Measurements from ENCODE around the gene ATG2B. TPM values are rescaled to one million over a fixed set of nuclear protein-coding genes. Genes with fewer than 3 reads are reported as not detected.

ATG2B gene
- total and polyA plus RNA-seq, 10 of the 15 experiments (the other 5 are each of a cell fraction or from before 2014, with no cell fraction given), result 0.84 to 15.4 (median 9.9) TPM

- intact Hi-C loops (cut with micrococcal nuclease; ENCODE audit: unreplicated experiment) (no loop called here), in situ Hi-C loops (cut with MboI) (no loop called here)
- POLR2A ChIA-PET, result no interaction called here
- Histone ChIP-seq H2AFZ (ENCODE audit: control insufficient read depth, low read depth, low read length) (no peak overlapping the region), H3K79me2 (ENCODE audit: control insufficient read depth, insufficient read depth, low read length) (no peaks in the 10 kb centered on the region), H3K4me2 (ENCODE audit: control insufficient read depth, insufficient read depth) (no peak overlapping the region), H3K9ac (ENCODE audit: control insufficient read depth, insufficient read depth, low read length) (no peak overlapping the region), H3K27ac (ENCODE audit: control insufficient read depth, insufficient read depth) (no peak overlapping the region), H4K20me1 (ENCODE audit: control insufficient read depth, insufficient read depth) (no peaks in the 10 kb centered on the region), H3K4me3 (no peak overlapping the region), H3K27me3 (replicated peaks in 1 of 2; ENCODE audit: control insufficient read depth in 2 of 2, insufficient read depth in 2 of 2, low read length in 1 of 2) (no peaks in the 10 kb centered on the region), H3K9me3 (replicated peaks; ENCODE audit: control insufficient read depth, insufficient read depth, low read length) (no peaks in the 10 kb centered on the region), H3K36me3 (ENCODE audit: control insufficient read depth in 2 of 2, insufficient read depth in 2 of 2, low read length in 1 of 2) (0 out of 4 replicates have a peak, but pooled peaks cover 0 to 4% of the 10 kb centered on the region in 2 experiments), H3K4me1 (ENCODE audit: control insufficient read depth, insufficient read depth, low read length) (no peaks in the 10 kb centered on the region)
- ATAC-seq (no peak), FAIRE-seq (no peak), DNase-seq (ENCODE audit: low read depth, low spot score) (no peak)
- CTCF ChIA-PET, result no interaction called here
- TF ChIP-seq SIN3A (IDR thresholded peaks at IDR 0.05; ENCODE audit: low read depth, low read length) (no peak), ZNF274 (IDR thresholded peaks at IDR 0.05; ENCODE audit: insufficient read depth, insufficient read length) (no peak), PBX3 (IDR thresholded peaks at IDR 0.05; ENCODE audit: insufficient replicate concordance, low read depth, low read length) (no peak), POU2F2 (IDR thresholded peaks at IDR 0.05; ENCODE audit: borderline replicate concordance, low read depth, low read length) (no peak), ATF7 (IDR thresholded peaks at IDR 0.05; ENCODE audit: low read depth) (no peak), ZBTB33 (IDR thresholded peaks at IDR 0.05) (no peak), HDAC6 (IDR thresholded peaks at IDR 0.05; ENCODE audit: unreplicated experiment) (no peak), ATF2 (IDR thresholded peaks at IDR 0.05; ENCODE audit: low read length) (no peak)
- RAD21 ChIA-PET (ENCODE audit: unreplicated experiment), result no interaction called here
- WGBS (ENCODE audit: insufficient coverage, insufficient replicate concordance, low lambda C conversion rate, missing lambda C conversion rate), result 97% methylated on average over 9 of the region's 9 CpGs
- SMC1A ChIA-PET (ENCODE audit: uncharacterized antibody, unreplicated experiment), result no interaction called here
- no TSS peak for BruUV-seq (replicated peaks)
Measured at GRCh38 chr14:96318836-96319235, 44.3 kb downstream of the ATG2B start.
